Natural killer cell (primary cell): Measurements from ENCODE around the gene RAB11FIP5. TPM values are rescaled to one million over a fixed set of nuclear protein-coding genes. Genes with fewer than 3 reads are reported as not detected.

Experiments used
- ATAC-seq, 3 donors: fragments of 150-1000 bp in 2 of 3; fragments of 200-7000 bp in 1 of 3; cut with Tn5 transposase; 1 replicate in 1 of 3; 2 replicates in 2 of 3; pipeline ENCODE4 v1.10.0; 2021; ENCODE audit warnings: mild to moderate bottlenecking in 2 of 3, moderate library complexity in 2 of 3
- DNase-seq, 2 donors: peaks; one replicate each; pipeline versions ENCODE4 v3.0.0 to v3.0.0-alpha.2; 2013 to 2021; ENCODE audit warnings: mixed read lengths in 1 of 2
- H3K27ac ChIP-seq: one replicate; pipeline ENCODE4 v1.5.1; 2013; ENCODE audit warnings: mild to moderate bottlenecking, low read length
- H3K27me3 ChIP-seq: one replicate; pipeline ENCODE4 v1.6.1; 2013; ENCODE audit warnings: low read length; ENCODE audit not compliant: control insufficient read depth, insufficient read depth
- H3K36me3 ChIP-seq: one replicate; pipeline ENCODE4 v1.6.1; 2013; ENCODE audit warnings: low read length; ENCODE audit not compliant: control insufficient read depth, insufficient read depth
- H3K4me1 ChIP-seq: one replicate; pipeline ENCODE4 v1.6.1; 2013; ENCODE audit warnings: low read length; ENCODE audit not compliant: control insufficient read depth, insufficient read depth
- H3K4me3 ChIP-seq: one replicate; pipeline ENCODE4 v1.5.1; 2013; ENCODE audit warnings: low read length
- H3K9me3 ChIP-seq: one replicate; pipeline ENCODE4 v1.6.1; 2013; ENCODE audit warnings: low read length; ENCODE audit not compliant: control insufficient read depth, insufficient read depth
- H3K27ac Mint-ChIP-seq, 2 donors: one replicate each; pipeline ENCODE4 v1.8.0; 2022; ENCODE audit warnings: mild to moderate bottlenecking in 2 of 2, mixed read lengths in 2 of 2, moderate library complexity in 1 of 2
- H3K27me3 Mint-ChIP-seq, 2 donors: one replicate each; pipeline ENCODE4 v1.8.0; 2022; ENCODE audit warnings: low read depth in 2 of 2, mixed read lengths in 2 of 2
- H3K36me3 Mint-ChIP-seq: one replicate; pipeline ENCODE4 v1.8.0; 2022; ENCODE audit warnings: mixed read lengths
- H3K4me1 Mint-ChIP-seq, 2 donors: one replicate each; pipeline ENCODE4 v1.8.0; 2022; ENCODE audit warnings: mixed read lengths in 2 of 2
- H3K4me3 Mint-ChIP-seq: one replicate; pipeline ENCODE4 v1.8.0; 2022; ENCODE audit warnings: mild to moderate bottlenecking, moderate library complexity, mixed read lengths
- H3K9me3 Mint-ChIP-seq, 2 donors: one replicate each; pipeline ENCODE4 v1.8.0; 2022; ENCODE audit warnings: mixed read lengths in 2 of 2
- CTCF ChIP-seq: fragments of 200-600 bp; IDR thresholded peaks from one replicate; pipeline ENCODE4 v1.8.0; 2022; ENCODE audit warnings: antibody characterized with exemption
- WGBS: methylation state at CpG from one replicate; pipeline ENCODE4 v1.1.7; 2013; ENCODE audit warnings: missing lambda C conversion rate; ENCODE audit not compliant: insufficient coverage; 5-methylcytosine and 5-hydroxymethylcytosine counted together
- intact Hi-C: fragments of 100-400 bp; cut with micrococcal nuclease; formaldehyde crosslinking; loops from one replicate; pipeline ENCODE4 v1.14.2; 2022
- total RNA-seq, 4 donors: library from RNA; stranded (reverse); fragments of 120-200 nt in 1 of 4; gene quantifications; one replicate each; pipeline versions ENCODE4 v1.2.3 to v1.2.4, GENCODE V29; 2013 to 2022

The RAB11FIP5 gene
- total RNA-seq, 3 donors from 2014 or later (not counting 1 experiment from before 2014, with no cell fraction given) = 4.9 to 15.9 (median 11.2) TPM

- Histone ChIP-seq H3K4me1 (no peaks in the 10 kb centered on the region), H3K36me3 (no peaks in the 10 kb centered on the region), H3K27me3 (no peaks in the 10 kb centered on the region), H3K27ac (no peak overlapping the region), H3K4me3 (no peak overlapping the region), H3K9me3 (no peaks in the 10 kb centered on the region)
- ATAC-seq = no peak
- Mint-ChIP-seq H3K4me3 (no peak overlapping the region), H3K9me3 (no peaks in the 10 kb centered on the region), H3K4me1 (peaks cover 4 to 9% of the 10 kb centered on the region in 2 donors), H3K27me3 (no peaks in the 10 kb centered on the region), H3K27ac (no peak overlapping the region), H3K36me3 (no peaks in the 10 kb centered on the region)
- TF ChIP-seq CTCF = no peak
- WGBS = 92% methylated on average over 5 of the region's 5 CpGs
- intact Hi-C loops = no loop called here
- no peak for DNase-seq
These were observed 78.9 kb downstream of the RAB11FIP5 start for GRCh38 chr2:73033766-73034381.

- WGBS = no CpG with 5 or more reads among the region's 1 CpG
- no peaks in the 10 kb centered on the region for H3K27me3 Mint-ChIP-seq
These were observed 79.5 kb downstream of the RAB11FIP5 start for GRCh38 chr2:73033142-73033765.

GRCh38 chr2:73032702-73033097 lies 80.0 kb downstream of the RAB11FIP5 start:
- intact Hi-C loops = no loop called here
- DNase-seq (no peak), ATAC-seq (no peak)
- Histone ChIP-seq H3K27me3 (no peaks in the 10 kb centered on the region), H3K36me3 (no peaks in the 10 kb centered on the region), H3K27ac (no peak overlapping the region), H3K4me3 (no peak overlapping the region), H3K9me3 (no peaks in the 10 kb centered on the region), H3K4me1 (no peaks in the 10 kb centered on the region)
- Mint-ChIP-seq H3K4me1 (peaks cover 4 to 9% of the 10 kb centered on the region in 2 donors), H3K27ac (no peak overlapping the region), H3K9me3 (no peaks in the 10 kb centered on the region), H3K36me3 (no peaks in the 10 kb centered on the region), H3K27me3 (no peaks in the 10 kb centered on the region), H3K4me3 (no peak overlapping the region)
- no peak for TF ChIP-seq CTCF
- 97% methylated on average over 4 of the region's 5 CpGs for WGBS

More at GRCh38 chr2:73033142-73033765, 79.5 kb downstream of the RAB11FIP5 start:
- Mint-ChIP-seq H3K36me3 (no peaks in the 10 kb centered on the region), H3K9me3 (no peaks in the 10 kb centered on the region), H3K4me1 (peaks cover 4 to 9% of the 10 kb centered on the region in 2 donors), H3K4me3 (no peak overlapping the region), H3K27ac (no peak overlapping the region)
- Histone ChIP-seq H3K4me3 (no peak overlapping the region), H3K9me3 (no peaks in the 10 kb centered on the region), H3K4me1 (no peaks in the 10 kb centered on the region), H3K27me3 (no peaks in the 10 kb centered on the region), H3K36me3 (no peaks in the 10 kb centered on the region), H3K27ac (no peak overlapping the region)
- intact Hi-C loops = no loop called here
- DNase-seq = no peak
- TF ChIP-seq CTCF = no peak
- no peak for ATAC-seq
